Glomerular visceral epithelial cell (primary cell): ENCODE data around the gene MAP3K5.
"Not testable (repeated sequence)": the region's sequence is repeated elsewhere in the genome, so short reads cannot be mapped to it uniquely, and the experiment has no call there.

Source experiments
- DNase-seq: peaks from one replicate; pipeline ENCODE4 v3.0.0-alpha.2; 2016; ENCODE audit errors: extremely low spot score

Gene MAP3K5

DNA sequence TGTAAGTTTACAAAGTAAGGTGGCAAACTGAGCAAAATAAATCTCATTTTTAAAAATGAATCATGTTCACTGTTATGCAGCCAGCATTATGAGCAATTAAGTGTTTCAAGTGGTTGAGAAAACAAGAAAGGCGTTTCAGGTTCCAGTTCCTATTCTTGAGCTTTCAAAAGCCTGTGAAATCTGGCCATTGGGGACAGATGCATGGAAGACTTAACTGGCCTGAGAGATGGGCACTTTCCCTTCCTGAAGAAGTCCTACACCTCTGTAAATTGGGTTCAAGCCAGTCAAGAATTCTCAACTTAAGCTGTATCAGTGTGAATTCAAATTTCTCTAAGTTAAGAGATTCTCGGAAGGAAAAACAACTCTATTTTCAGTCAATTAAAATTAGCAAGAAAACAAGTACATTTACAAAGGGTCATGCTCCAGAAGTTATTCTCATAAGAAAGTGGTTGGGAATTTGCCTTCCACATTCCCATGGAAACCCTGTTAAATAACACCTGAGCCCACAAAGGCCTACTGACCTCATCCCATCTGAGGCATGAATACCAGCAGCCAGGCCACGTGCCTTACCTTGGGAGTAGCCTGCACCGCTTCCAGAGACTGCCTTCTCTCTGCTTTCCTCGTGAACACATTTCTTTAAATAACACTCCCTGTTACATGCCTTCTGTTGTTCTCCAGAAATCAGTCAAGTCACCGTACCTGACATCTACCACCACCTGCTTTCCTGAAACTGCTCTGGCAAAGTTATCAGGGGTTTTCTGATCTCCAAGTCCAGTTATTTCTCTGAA, 19.4 kb downstream of the MAP3K5 start:
- DNase-seq, result peak; percentile 70

GRCh38 chr6:136771306-136771705, 21.0 kb downstream of the MAP3K5 start:
- DNase-seq, result no peak

GRCh38 chr6:136769759-136770158, 22.5 kb downstream of the MAP3K5 start:
- no peak for DNase-seq

- DNase-seq, result no peak
These were observed 23.2 kb downstream of the MAP3K5 start for GRCh38 chr6:136769124-136769523.

GRCh38 chr6:136767570-136768309, 24.5 kb downstream of the MAP3K5 start:
- DNase-seq, result no peak

- no peak for DNase-seq
These were observed 25.2 kb downstream of the MAP3K5 start for GRCh38 chr6:136767103-136767502.

- no peak for DNase-seq
These were observed 26.0 kb downstream of the MAP3K5 start for GRCh38 chr6:136766274-136766673.

GRCh38 chr6:136764517-136764993, 27.7 kb downstream of the MAP3K5 start:
- DNase-seq, result no peak

DNA sequence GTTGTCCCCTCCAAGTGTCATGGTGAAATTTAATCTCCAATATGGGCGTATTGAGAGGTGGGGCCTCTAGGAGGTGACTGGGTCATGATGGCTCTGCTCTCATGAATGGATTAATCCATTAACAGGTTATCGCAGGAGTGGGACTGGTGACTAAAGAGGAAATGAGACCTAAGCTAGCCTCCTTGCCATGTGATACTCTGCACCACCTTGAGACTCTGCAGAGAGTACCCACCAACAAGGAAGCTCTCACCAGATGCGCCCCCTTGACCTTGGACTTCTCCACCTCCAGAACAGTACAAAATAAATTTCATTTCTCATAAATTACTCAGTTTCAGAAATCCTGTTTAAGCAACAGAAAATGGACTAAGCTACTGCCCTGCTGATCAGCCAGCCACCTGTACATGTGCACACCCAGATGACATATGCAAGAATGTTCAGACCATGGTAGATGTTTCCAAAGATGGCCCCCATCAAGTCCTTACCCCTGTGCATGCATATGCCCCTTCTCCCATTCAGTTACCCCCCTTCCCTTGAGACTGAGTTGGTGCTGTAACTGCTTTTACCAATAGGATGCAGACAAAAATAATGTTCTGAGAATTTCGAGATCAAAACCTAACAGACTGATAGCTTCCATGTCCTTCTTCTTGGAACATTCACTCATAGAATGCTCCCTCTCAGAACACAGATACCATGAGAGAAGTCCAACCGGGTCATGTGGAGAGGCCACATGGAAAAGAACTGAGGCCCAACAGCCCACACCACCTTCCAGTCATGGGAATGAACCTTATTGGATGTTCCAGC, 28.4 kb downstream of the MAP3K5 start:
- DNase-seq, result no peak

DNA sequence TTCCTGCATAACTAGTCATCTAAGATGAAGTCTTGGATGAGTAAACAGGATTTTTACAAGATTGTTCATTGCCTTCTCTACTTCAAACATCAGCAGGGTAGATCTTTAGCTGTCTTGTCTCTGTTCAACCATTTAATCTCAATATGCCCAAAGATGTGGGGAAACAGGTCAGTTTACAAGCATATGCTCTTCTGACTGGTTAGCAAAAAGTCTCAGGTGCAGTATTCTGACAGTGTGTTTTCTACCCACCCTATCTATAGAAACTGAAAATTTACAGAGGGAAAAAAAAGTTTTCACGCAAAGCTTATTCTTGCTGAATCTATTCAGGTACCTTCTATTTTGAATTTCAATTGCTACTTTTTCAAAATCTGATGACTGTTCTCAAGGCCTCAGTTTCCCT, 29.0 kb downstream of the MAP3K5 start:
- DNase-seq, result no peak

DNA sequence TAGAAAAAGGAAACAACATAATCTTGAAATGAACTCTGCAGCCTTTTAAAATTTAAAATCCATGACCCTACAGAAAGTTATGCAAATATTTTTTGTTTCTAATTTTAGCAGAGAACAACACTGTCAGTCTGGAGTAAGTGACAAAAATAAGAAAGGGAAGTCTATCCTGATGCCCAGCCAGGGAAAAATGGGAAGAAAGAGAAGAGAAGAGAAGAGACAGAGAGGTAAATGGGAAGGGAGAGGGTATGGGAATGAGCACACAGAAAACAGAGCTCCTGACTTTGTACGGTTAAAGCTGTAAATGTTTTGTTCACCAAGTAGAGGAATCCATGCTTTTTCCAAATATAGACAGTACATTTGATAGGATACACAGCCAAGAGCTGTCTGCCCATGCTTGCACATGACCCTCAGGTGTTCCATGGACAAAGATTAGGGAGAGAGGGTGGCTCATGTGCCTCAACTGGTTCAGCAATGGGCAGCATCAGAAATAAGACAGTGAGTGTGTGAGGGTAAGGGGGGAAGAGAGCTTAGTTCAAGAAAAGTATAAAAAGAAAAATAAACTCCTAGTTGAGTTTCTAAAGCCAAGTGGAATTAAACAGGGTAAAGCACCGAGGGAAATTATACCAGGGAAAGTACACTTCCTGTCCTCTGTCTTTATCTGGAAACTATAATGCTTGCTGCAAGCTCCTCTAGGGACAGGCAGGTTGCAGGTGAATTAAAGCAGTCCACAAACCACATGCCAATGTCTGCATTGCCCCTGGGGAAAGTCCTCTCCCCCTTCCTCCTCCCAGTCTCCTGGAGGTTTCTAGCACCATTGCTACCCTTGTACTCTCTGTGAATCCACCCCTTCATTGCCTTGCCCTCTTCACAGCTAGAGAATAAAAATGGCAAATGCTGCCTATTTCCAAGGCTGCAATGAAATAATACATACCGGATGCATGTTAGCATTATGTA, 30.0 kb downstream of the MAP3K5 start:
- DNase-seq, result no peak

DNA sequence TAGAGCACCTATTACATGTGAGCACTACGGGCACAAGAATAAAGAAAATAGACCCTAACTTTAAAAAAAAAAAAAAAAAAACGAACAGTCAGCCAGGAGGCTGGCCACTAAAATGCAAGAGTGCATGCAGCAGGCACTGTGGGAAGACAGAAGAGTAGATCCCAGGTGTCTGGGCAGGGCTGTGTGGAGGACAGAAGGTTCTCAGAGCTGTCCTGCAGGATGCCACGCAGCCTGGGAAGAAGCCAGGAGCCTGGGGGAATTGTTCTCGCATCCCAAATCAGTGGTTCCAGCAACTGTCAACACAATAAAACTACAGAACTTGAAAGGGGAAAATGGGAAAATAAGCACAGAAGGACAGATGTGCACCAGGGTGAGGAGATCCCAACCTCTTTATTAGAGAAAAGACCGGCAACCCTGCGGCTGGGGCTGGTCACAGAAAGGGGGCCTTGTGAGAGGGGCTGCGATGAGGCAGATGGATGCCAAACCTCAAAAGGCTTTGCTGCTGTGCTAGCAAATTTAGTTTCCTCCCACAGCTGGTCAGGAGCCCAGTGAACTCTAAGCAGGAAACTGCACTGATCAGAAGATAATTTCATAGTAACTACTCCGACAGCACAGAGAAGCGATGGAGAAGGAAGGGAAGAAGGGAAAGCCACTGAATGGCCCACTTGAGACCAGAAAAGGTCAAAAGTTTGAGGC, 30.9 kb downstream of the MAP3K5 start:
- no peak for DNase-seq

- DNase-seq, result not testable (repeated sequence)
These were observed 31.5 kb downstream of the MAP3K5 start for GRCh38 chr6:136760781-136761180.

- no peak for DNase-seq
These were observed 35.1 kb downstream of the MAP3K5 start for GRCh38 chr6:136757150-136757549.

DNA sequence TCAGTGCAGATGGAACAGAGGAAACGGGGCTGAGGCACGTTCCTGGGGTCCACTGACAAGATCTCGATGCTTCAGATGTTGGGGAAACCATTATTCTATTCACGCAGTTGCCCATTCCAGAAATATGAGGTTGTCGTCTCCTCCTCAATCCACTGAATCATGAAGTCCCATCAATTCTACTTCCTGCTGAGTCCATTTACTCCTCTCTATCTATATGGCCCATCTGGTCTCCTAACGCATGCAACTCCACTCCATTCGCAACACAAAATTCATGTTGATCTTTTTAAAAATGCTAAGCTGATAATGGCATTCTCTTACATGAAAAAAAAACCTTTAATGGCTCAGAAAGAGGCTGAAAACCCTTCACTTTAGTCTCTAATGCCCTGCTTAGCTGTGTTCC, 37.5 kb downstream of the MAP3K5 start:
- DNase-seq, result no peak

DNA sequence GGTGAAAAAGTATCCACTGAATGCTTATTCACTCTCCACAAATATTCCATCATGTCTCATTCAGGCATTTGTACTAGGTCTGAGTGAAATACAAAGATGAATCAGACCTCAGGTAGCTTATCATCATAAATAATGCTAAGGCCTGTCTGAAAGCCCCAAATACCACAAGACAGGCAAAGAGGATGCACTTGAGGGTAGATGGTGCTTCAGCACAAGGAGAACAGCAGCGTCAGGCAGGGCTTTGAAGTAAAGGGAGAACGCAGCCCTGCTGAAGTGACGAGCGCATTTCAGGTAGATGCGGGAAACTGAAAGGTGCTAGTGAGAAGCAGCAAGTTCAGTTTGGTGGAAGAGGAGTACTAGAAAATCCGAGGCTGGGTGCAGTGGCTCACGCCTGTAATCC, 38.7 kb downstream of the MAP3K5 start:
- no peak for DNase-seq

GRCh38 chr6:136752554-136752953, 39.7 kb downstream of the MAP3K5 start:
- no peak for DNase-seq

- DNase-seq, result no peak
These were observed 40.3 kb downstream of the MAP3K5 start for GRCh38 chr6:136751991-136752390.

DNA sequence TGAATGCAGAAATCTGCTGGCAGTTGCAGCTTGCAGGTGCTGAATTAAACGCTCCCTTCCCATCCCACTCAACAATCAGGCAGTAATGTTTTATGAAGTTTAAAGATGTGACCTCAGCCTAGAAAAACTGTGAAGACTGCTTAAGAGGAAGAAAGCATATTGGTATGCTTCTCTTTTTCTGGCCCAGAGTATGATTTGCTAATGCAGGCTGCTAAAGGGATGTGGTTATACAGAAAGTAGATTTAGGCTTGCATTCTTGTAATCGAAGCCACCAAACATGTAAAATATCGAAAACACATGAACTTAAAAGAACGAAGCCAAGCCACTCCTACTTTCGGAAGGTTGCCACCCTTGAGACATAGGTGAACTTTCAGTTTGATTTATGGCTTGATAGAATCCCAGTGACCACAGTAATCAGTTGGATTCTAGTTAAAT, 40.7 kb downstream of the MAP3K5 start:
- DNase-seq, result no peak

- DNase-seq, result no peak
These were observed 41.4 kb downstream of the MAP3K5 start for GRCh38 chr6:136750696-136751521.
